NCI-H187 (cell line): ENCODE results near the gene NPAS3.

ENCODE experiments used
- DNase-seq, 2 experiments: peaks; one replicate each; lab custom pipeline; 2025; lab: John Stamatoyannopoulos, UW

Gene NPAS3

DNA sequence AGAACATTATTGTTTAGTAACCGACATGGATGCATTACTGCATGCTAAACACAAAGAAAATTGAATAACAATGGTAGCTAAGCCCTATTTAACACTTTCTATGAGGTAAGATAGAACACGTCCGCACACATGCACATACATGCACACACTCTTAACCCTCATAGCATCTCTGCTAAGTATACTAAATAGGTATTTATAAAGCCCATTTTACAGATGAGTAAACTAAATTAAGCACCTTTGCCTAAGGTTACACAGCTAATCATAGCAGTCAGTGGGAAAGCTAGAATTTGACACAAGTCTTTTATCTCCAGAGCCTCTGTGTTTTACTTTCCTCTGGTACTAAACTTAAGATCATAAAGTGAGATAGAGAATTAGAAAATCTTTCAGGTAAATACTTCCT is 577.2 kb downstream of the NPAS3 start:
- no peak for DNase-seq

GRCh38 chr14:33516898-33517436 is 578.3 kb downstream of the NPAS3 start:
- DNase-seq: no peak

GRCh38 chr14:33521192-33521591 is 582.5 kb downstream of the NPAS3 start:
- no peak for DNase-seq

DNA sequence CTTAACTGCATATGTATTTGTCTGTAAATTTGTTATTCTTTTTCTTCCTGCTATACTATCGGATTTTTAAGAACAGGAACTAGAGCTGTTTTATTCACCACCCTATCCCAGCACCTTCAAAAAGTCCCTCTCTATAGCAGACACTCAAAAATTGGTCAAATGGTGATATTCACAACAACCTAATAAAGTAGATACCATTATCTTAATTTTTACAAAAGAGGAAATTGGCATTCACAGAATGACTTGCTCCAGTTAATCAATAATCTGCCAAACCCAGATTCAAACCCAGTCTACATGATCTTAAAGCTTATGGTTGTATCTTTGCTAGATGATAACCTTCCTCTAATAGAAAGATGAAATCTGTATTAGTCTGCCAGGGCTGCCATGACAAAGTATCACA is 585.6 kb downstream of the NPAS3 start:
- no peak for DNase-seq

GRCh38 chr14:33525626-33526025 is 586.9 kb downstream of the NPAS3 start:
- no peak for DNase-seq

- DNase-seq: no peak
Observed at GRCh38 chr14:33527023-33527634, 588.5 kb downstream of the NPAS3 start.

GRCh38 chr14:33528655-33529054 is 590.0 kb downstream of the NPAS3 start:
- DNase-seq: no peak

- DNase-seq: no peak
Observed at GRCh38 chr14:33529787-33530757, 591.4 kb downstream of the NPAS3 start.

GRCh38 chr14:33532553-33532952 is 593.9 kb downstream of the NPAS3 start:
- no peak for DNase-seq

DNA sequence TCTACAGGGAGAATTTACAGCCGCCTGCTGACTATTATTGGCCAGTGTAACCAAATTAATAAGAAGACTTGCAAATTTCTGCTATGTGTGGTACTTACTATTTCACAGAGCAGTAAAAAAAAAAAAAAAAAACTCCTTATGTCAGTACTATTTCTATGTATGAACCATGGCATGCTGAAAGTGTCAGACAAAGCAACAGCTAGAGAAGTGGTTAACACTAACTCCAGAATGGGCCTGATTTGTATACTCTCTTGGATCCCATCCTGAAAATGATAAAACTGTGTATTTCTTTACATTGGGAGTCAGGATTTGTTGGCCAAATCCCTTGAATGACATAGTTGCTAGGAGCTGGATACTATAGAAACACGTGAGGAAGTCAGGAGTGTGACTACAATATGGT is 595.4 kb downstream of the NPAS3 start:
- DNase-seq: no peak

GRCh38 chr14:33534632-33535031 is 596.0 kb downstream of the NPAS3 start:
- no peak for DNase-seq

- no peak for DNase-seq
Observed at GRCh38 chr14:33539918-33540357, 601.3 kb downstream of the NPAS3 start.

DNA sequence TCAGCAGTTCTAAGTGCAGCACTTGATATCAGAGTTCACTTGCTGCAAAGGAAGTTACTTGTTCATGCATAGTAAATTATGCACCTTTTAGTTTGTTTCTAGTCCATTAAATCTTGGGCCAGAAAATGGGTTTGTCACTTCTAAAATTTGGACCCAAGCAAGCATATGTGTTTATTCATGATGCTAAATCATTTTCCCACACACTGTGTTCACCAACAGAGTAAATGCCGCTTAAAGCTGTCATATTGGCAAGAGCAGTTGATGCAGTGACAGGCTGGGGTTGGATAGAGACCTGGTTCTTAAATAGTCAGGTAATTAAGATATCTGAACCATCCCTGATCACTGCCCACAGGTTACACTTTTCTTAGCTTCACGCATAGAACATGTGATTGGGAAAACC is 602.5 kb downstream of the NPAS3 start:
- no peak for DNase-seq

- no peak for DNase-seq
Observed at GRCh38 chr14:33542338-33543287, 603.9 kb downstream of the NPAS3 start.

DNA sequence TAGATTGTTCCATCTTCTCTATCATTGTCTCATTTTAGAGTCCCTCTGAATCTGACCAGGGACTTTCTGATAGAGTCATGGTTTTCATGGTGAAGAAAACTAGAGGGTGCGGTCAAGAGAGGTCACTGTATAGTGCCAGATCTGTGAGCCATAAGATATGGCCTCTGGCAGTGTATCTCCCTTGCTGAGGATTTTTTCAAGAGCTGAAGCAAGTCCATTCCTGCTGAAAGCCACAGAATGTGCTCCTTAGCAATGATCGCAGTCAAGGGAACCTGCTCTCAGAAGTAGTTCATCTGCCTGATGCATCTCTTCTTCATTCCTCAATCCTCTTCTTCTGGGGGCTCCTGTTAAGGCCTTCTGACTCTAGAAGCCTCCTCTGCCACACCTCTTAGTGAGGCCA is 607.0 kb downstream of the NPAS3 start:
- DNase-seq: no peak

- DNase-seq: no peak
Observed at GRCh38 chr14:33548606-33549005, 609.9 kb downstream of the NPAS3 start.

GRCh38 chr14:33551963-33552362 is 613.3 kb downstream of the NPAS3 start:
- peak in 1 of 2 experiments; percentile 5 for DNase-seq

DNA sequence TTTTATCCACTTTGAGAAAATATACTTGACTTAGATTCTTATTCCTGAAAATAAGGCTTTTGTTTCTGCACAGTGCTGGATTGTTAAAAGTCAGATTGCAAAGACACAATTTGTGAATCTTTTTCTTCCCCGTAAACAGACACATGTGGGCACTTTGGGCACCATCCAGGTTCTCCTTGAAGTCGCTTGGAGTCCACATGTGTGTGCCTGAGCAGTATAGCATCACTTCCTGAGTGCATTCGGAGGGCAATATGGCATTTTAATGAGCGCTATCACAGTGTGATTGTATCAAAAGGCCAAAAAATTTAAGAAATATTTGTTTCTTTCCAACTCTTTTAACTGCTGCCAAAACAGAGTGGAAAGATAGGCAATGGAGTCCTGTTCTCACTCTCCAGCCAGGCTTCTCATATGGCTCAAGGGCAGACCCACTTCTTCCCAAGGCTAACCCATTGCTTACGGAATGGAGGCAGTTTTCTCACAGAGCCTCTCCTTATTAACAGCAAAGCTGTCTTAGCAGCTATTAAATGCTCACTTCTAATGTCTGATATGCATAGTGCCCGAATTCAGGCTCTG is 615.1 kb downstream of the NPAS3 start:
- DNase-seq: no peak

DNA sequence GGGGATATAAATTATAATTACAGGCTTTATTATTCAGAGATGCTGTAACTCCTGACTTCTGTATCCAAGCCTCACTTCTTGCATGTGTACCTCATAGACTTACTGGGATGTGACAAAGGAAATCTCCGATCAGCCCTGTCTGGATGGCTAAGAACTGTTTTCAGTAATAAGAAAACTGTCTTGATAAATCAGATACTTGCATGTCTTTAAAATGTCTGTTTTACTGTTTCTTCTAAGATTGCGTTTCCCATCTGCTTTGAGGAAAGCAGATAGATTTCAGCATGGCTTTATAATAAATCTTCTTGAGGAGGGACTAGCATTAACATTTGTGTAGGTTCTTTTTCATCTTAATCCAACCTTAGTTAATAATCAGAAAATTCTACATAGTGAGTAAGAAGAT is 616.3 kb downstream of the NPAS3 start:
- DNase-seq: no peak

DNA sequence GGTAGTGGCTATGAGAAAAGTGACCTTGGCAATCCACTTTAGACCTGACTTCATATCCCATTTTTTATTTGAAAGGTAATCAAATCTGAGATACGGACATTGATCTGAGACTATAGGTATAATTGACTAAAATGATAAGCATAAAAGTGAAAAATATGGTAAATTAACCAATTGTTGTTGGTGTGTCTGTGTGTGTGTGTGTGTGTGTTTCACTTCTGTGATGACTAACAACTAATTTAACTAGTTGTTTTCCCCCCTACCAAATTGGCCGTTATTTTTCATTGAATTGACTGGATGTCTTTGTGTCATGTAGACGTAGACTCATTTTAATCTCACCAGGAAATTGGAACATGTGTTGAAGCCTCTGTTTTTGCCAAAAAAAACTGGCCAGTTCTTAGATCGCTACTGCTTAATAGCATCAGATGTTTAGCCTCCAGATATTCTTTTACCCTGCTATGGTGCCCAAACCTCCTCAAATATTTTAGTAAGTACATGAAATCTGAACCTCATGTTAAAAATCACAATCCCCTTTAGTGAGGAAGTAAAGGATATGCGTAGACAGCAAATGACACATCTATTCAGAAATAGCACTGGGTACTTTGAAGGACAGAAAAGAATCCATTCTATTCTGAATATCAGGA is 617.2 kb downstream of the NPAS3 start:
- no peak for DNase-seq
